CD4-positive, alpha-beta T cell treated with Interferon gamma for 1 hour (primary cell): ENCODE measurements around the gene CCDC47.
"Not testable (repeated sequence)": the region's sequence is repeated elsewhere in the genome, so short reads cannot be mapped to it uniquely, and the experiment has no call there.

Experiments used
- DNase-seq: peaks from one replicate; pipeline ENCODE4 v3.0.0-alpha.2; 2020

CCDC47 gene

GRCh38 chr17:63780928-63781327, 7.5 kb upstream of the CCDC47 start:
- DNase-seq, result no peak

- DNase-seq, result no peak
These were observed 7.1 kb upstream of the CCDC47 start for GRCh38 chr17:63780507-63780906.

- DNase-seq, result no peak
These were observed 2.0 kb upstream of the CCDC47 start for GRCh38 chr17:63775420-63775819.

- DNase-seq, result no peak
These were observed 1.5 kb upstream of the CCDC47 start for GRCh38 chr17:63774969-63775265.

GRCh38 chr17:63774141-63774968, 958 bp upstream of the CCDC47 start, which contains the start of gene DDX42:
TSS of gene DDX42 (plus strand) at chr17:63774170. CDS start at chr17:63787050, 12,880 bp downstream.
- no peak for DNase-seq

- no peak for DNase-seq
These were observed 561 bp downstream of the CCDC47 start for GRCh38 chr17:63772801-63773271.

- DNase-seq, result no peak
These were observed 5.0 kb downstream of the CCDC47 start for GRCh38 chr17:63768433-63768832.

- no peak for DNase-seq
These were observed 6.6 kb downstream of the CCDC47 start for GRCh38 chr17:63766754-63767153.

- DNase-seq, result no peak
These were observed 8.7 kb downstream of the CCDC47 start for GRCh38 chr17:63764716-63765115.

- DNase-seq, result no peak
These were observed 11.0 kb downstream of the CCDC47 start for GRCh38 chr17:63762161-63763078.

- no peak for DNase-seq
These were observed 12.4 kb downstream of the CCDC47 start for GRCh38 chr17:63760771-63761539.

- DNase-seq, result no peak
These were observed 15.0 kb downstream of the CCDC47 start for GRCh38 chr17:63758428-63758827.

GRCh38 chr17:63754046-63754445, 19.4 kb downstream of the CCDC47 start:
- no peak for DNase-seq

- DNase-seq, result no peak
These were observed 20.2 kb downstream of the CCDC47 start for GRCh38 chr17:63753215-63753614.

- DNase-seq, result no peak
These were observed 20.7 kb downstream of the CCDC47 start for GRCh38 chr17:63752707-63753106.

- DNase-seq, result peak; percentile 5
These were observed 21.6 kb downstream of the CCDC47 start for GRCh38 chr17:63751806-63752205.

- peak; percentile 99 for DNase-seq
These were observed 31.8 kb downstream of the CCDC47 start, which contains the start of gene STRADA for GRCh38 chr17:63741408-63742173. TSS of gene STRADA (minus strand) at chr17:63741799. CDS start at chr17:63728369, 13,430 bp downstream.

GRCh38 chr17:63741143-63741407, 32.3 kb downstream of the CCDC47 start:
- DNase-seq, result no peak

GRCh38 chr17:63740464-63741142, 32.8 kb downstream of the CCDC47 start:
- DNase-seq, result no peak

- DNase-seq, result no peak
These were observed 37.7 kb downstream of the CCDC47 start for GRCh38 chr17:63735691-63736090.

- DNase-seq, result no peak
These were observed 51.0 kb downstream of the CCDC47 start for GRCh38 chr17:63722403-63722802.

- DNase-seq, result not testable (repeated sequence)
These were observed 53.2 kb downstream of the CCDC47 start for GRCh38 chr17:63720194-63720593.
